Glutamatergic neuron (in vitro differentiated cells): ENCODE data around the gene FMO1. TPM values are rescaled to one million over a fixed set of nuclear protein-coding genes. Genes with fewer than 3 reads are reported as not detected.
"Not testable (repeated sequence)": the region's sequence is repeated elsewhere in the genome, so short reads cannot be mapped to it uniquely, and the experiment has no call there.

Experiments used
- DNase-seq: peaks from one replicate; pipeline ENCODE4 v3.0.0; 2022
- H3K27ac Mint-ChIP-seq: one replicate; pipeline ENCODE4 v1.8.0; 2020; ENCODE audit warnings: mild to moderate bottlenecking, mixed read lengths, inconsistent platforms; ENCODE audit not compliant: unreplicated experiment
- H3K27me3 Mint-ChIP-seq: one replicate; pipeline ENCODE4 v1.8.0; 2020; ENCODE audit warnings: mild to moderate bottlenecking, moderate library complexity, mixed read lengths, inconsistent platforms; ENCODE audit not compliant: unreplicated experiment
- H3K36me3 Mint-ChIP-seq: one replicate; pipeline ENCODE4 v1.8.0; 2020; ENCODE audit warnings: mild to moderate bottlenecking, mixed read lengths, inconsistent platforms; ENCODE audit not compliant: unreplicated experiment
- H3K4me1 Mint-ChIP-seq: one replicate; pipeline ENCODE4 v1.8.0; 2020; ENCODE audit warnings: mild to moderate bottlenecking, low read depth, mixed read lengths, inconsistent platforms; ENCODE audit not compliant: unreplicated experiment
- H3K4me3 Mint-ChIP-seq: one replicate; pipeline ENCODE4 v1.8.0; 2020; ENCODE audit warnings: mild to moderate bottlenecking, mixed read lengths, inconsistent platforms; ENCODE audit not compliant: unreplicated experiment
- H3K9me3 Mint-ChIP-seq: one replicate; pipeline ENCODE4 v1.8.0; 2020; ENCODE audit warnings: mild to moderate bottlenecking, moderate library complexity, mixed read lengths, inconsistent platforms; ENCODE audit not compliant: unreplicated experiment
- total RNA-seq: library from RNA; stranded (reverse); fragmentation: NEBNext Ultra II Directional; extraction: Animal tissue kit (Norgen Biotek cat#: 25700); gene quantifications from one replicate; pipeline ENCODE4 v1.2.1, GENCODE V29; 2021; ENCODE audit not compliant: unreplicated experiment
- TF ChIP-seq, protein P1 (sequence below): fragments of 200-600 bp; sonication (generic); IDR thresholded peaks from one replicate; pipeline ENCODE4 v1.5.0; 2021; ENCODE audit not compliant: partially characterized antibody, unreplicated experiment

The FMO1 gene
- total RNA-seq, 1 donor from 2014 or later: not detected

DNA sequence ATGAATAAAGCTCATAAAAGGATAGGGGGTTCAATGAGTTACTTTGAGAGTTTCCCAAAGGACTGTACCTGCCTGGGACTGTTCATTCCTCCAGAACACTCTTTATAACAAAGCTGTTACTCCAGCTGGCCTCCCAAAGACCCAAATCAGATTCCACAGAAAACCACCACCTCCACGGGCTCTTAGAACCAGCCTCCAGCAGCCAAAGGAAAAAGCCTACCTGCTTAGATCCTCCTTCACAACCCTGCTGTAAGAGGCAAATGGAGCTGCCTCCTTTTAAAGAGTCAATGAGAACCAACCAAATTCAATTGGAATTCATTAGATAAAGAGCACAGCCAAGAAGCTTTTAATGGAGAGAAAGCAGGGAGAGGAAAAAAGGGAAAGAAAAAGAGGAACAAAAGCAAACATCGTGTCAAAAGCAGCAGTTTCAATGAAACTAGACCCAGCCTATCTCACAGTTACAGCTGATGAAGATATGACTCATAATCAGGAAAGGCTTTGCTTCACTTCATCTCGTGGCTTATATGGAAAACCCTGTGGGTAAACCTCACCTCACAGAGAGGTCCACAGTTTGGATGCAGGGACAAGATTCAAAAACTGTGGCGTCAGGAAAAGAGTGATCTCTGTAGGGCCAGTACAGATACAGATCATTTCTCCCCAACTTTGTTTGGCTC, 37.9 kb downstream of the FMO1 start:
- Mint-ChIP-seq H3K27me3 (peaks cover 2% of the 10 kb centered on the region), H3K9me3 (no peaks in the 10 kb centered on the region), H3K36me3 (no peaks in the 10 kb centered on the region), H3K27ac (no peak overlapping the region), H3K4me1 (no peaks in the 10 kb centered on the region), H3K4me3 (no peak overlapping the region)
- DNase-seq: no peak
- TF ChIP-seq, protein P1, sequence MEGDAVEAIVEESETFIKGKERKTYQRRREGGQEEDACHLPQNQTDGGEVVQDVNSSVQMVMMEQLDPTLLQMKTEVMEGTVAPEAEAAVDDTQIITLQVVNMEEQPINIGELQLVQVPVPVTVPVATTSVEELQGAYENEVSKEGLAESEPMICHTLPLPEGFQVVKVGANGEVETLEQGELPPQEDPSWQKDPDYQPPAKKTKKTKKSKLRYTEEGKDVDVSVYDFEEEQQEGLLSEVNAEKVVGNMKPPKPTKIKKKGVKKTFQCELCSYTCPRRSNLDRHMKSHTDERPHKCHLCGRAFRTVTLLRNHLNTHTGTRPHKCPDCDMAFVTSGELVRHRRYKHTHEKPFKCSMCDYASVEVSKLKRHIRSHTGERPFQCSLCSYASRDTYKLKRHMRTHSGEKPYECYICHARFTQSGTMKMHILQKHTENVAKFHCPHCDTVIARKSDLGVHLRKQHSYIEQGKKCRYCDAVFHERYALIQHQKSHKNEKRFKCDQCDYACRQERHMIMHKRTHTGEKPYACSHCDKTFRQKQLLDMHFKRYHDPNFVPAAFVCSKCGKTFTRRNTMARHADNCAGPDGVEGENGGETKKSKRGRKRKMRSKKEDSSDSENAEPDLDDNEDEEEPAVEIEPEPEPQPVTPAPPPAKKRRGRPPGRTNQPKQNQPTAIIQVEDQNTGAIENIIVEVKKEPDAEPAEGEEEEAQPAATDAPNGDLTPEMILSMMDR: no peak

DNA sequence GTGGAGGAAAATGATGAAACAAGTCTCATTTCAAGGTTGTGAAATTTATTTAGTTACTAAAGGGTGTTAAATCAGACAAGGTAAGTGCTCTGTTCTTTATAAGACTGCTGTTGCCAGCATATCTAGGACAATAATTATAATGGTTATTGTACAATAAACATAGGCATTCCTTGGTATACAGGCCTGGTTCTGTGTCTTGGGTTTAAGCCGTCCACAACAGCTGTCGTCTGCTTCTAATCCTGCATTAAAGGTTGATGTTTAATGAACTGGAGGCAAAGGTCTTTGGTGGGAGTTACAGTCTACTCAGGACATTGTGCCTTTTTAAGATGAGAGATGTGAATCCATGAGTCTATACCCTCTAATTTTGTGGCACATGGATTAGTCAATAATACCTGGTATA, 42.3 kb downstream of the FMO1 start:
- H3K36me3 Mint-ChIP-seq: no peaks in the 10 kb centered on the region
- TF ChIP-seq, protein P1: no peak
- H3K27ac Mint-ChIP-seq: no peak overlapping the region
- H3K9me3 Mint-ChIP-seq: peaks cover 5% of the 10 kb centered on the region
- H3K4me1 Mint-ChIP-seq: no peaks in the 10 kb centered on the region
- H3K27me3 Mint-ChIP-seq: peaks cover 3% of the 10 kb centered on the region
- DNase-seq: no peak
- H3K4me3 Mint-ChIP-seq: no peak overlapping the region

DNA sequence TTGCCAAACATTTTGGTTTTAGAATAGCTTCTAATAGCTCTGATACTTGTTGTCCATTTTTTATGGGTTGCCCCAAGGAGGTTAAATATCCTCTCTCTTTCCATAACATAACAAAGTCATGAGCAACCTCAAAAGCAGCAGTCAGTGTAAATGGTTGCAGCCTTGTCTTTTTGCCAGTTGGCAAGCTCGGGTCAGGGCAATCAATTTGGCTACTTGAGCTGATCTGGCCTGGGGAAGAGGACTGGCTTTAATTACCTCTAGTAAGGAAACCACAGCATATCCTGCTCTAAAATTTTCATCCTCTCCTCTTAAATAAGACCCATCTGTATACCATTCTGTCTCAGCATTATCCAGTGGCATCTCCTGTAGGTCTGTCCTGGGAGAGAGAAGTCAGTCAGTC, 44.5 kb downstream of the FMO1 start:
- Mint-ChIP-seq H3K4me3 (no peak overlapping the region), H3K27me3 (peaks cover 3% of the 10 kb centered on the region), H3K9me3 (peaks cover 5% of the 10 kb centered on the region), H3K36me3 (no peaks in the 10 kb centered on the region), H3K27ac (no peak overlapping the region), H3K4me1 (no peaks in the 10 kb centered on the region)
- TF ChIP-seq, protein P1: no peak
- no peak for DNase-seq

DNA sequence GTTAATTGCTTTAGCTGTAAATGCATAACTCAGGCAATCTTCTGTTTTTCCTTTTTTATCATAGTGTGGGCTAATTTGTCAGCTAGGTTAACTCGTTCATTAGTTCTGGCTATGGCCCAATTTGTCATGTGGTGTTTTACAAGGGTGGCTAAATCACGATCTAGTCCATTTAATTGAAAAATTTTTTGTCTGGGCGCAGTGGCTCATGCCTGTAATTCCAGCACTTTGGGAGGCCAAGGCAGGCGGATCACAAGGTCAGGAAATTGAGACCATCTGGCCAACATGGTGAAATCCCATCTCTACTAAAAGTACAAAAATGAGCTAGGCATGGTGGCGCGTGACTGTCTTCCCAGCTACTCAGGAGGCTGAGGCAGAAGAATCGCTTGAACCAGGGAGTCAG, 47.1 kb downstream of the FMO1 start:
- DNase-seq, H3K4me1 Mint-ChIP-seq: not testable (repeated sequence)

DNA sequence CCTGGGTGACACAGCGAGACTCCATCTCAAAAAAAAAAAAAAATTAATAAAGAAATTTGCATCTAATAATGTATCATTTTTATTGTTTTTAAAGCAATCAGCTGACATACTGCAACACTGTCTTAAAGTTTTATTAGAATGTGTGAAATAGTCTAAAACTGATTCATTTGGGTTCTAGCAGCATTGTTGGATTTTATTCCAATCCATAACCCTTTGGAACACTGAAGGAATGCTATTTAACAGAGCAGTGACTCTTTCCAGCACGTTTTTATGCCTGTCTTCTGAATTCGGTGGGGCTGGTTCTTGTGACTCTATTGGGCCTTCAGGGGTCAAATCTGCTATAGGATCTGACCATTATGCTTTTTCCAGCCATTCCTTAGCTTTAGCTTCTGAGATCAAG, 47.5 kb downstream of the FMO1 start:
- peaks cover 8% of the 10 kb centered on the region for H3K36me3 Mint-ChIP-seq
- no peak overlapping the region for H3K4me3 Mint-ChIP-seq
- H3K4me1 Mint-ChIP-seq: no peaks in the 10 kb centered on the region
- H3K27ac Mint-ChIP-seq: no peak overlapping the region
- H3K9me3 Mint-ChIP-seq: peaks cover 7% of the 10 kb centered on the region
- peaks cover 2% of the 10 kb centered on the region for H3K27me3 Mint-ChIP-seq
- no peak for DNase-seq
- TF ChIP-seq, protein P1: no peak

More for the DNA sequence above, 47.1 kb downstream of the FMO1 start:
- not testable (repeated sequence) for H3K4me3 Mint-ChIP-seq, H3K27ac Mint-ChIP-seq, H3K27me3 Mint-ChIP-seq, H3K36me3 Mint-ChIP-seq, H3K9me3 Mint-ChIP-seq
